Measurements from ENCODE around the gene TIMP3. TPM values are rescaled to one million over a fixed set of nuclear protein-coding genes. Genes with fewer than 3 reads are reported as not detected.

Gene TIMP3
- total and polyA plus RNA-seq, 2 donors (not counting 1 experiment from before 2014, with no cell fraction given), result 242 to 375 TPM

GRCh38 chr22:32849501-32849900 lies 48.0 kb downstream of the TIMP3 start:
- Histone ChIP-seq H3K27ac (ENCODE audit: insufficient read depth, low read length) (no peak overlapping the region), H3K4me2 (ENCODE audit: extremely low read depth, insufficient read depth, low read length) (no peak overlapping the region), H2AFZ (ENCODE audit: low read length) (no peak overlapping the region), H3K9ac (ENCODE audit: insufficient read depth, low read length) (no peak overlapping the region), H4K20me1 (ENCODE audit: control insufficient read depth, extremely low read depth, insufficient read depth, low read length) (no peaks in the 10 kb centered on the region), H3K79me2 (ENCODE audit: control insufficient read depth, insufficient read depth, low read length) (no peaks in the 10 kb centered on the region), H3K9me3 (ENCODE audit: control insufficient read depth, insufficient read depth, low read depth, low read length) (no peaks in the 10 kb centered on the region), H3K27me3 (ENCODE audit: control insufficient read depth, insufficient read depth, low read length) (no peaks in the 10 kb centered on the region), H3K36me3 (ENCODE audit: control insufficient read depth, insufficient read depth, low read length) (peaks cover 4% of the 10 kb centered on the region), H3K4me1 (ENCODE audit: control insufficient read depth, extremely low read depth, insufficient read depth, low read length) (no peaks in the 10 kb centered on the region), H3K4me3 (replicated peaks in 1 of 4; ENCODE audit: control extremely low read depth in 1 of 4, insufficient read depth in 1 of 4, low read depth in 3 of 4, low read length in 4 of 4) (no peak overlapping the region)
- no peak for DNase-seq (ENCODE audit: low read depth in 2 of 2)
- TF ChIP-seq EZH2 (IDR thresholded peaks at IDR 0.05; ENCODE audit: low read length, missing control alignments), result no peak
- no peak for TF ChIP-seq CTCF (conservative IDR thresholded peaks at IDR 0.05 in 1 of 2, IDR thresholded peaks at IDR 0.05 in 1 of 2; ENCODE audit: low read depth in 1 of 2, low read length in 2 of 2)

DNA sequence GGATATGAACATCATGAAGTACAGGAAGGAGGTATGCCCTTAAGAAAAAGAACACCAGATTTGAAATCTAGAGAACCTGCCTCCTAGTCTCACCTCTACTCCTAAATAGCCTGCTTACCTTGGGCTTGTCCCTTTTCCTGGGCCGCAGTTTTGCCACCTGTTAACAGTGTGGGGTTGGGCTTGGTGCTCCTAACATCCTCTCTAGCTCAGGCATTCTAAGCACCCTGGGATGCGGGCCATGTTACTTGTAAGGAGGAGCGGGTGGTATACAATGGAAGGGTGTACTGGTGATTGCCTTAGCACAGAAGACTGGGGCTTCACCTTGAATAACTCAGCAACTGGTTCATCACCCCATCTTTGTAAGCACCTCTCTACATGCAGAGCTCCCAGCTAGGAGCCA lies 48.7 kb downstream of the TIMP3 start:
- no peak for DNase-seq (ENCODE audit: low read depth in 2 of 2)
- TF ChIP-seq EZH2 (IDR thresholded peaks at IDR 0.05; ENCODE audit: low read length, missing control alignments), result no peak
- TF ChIP-seq CTCF (conservative IDR thresholded peaks at IDR 0.05 in 1 of 2, IDR thresholded peaks at IDR 0.05 in 1 of 2; ENCODE audit: low read depth in 1 of 2, low read length in 2 of 2), result no peak
- no peaks in the 10 kb centered on the region for H4K20me1 ChIP-seq (ENCODE audit: control insufficient read depth, extremely low read depth, insufficient read depth, low read length)
- H3K9me3 ChIP-seq (ENCODE audit: control insufficient read depth, insufficient read depth, low read depth, low read length), result no peaks in the 10 kb centered on the region
- H3K9ac ChIP-seq (ENCODE audit: insufficient read depth, low read length), result no peak overlapping the region
- no peaks in the 10 kb centered on the region for H3K79me2 ChIP-seq (ENCODE audit: control insufficient read depth, insufficient read depth, low read length)
- H3K27ac ChIP-seq (ENCODE audit: insufficient read depth, low read length), result no peak overlapping the region
- no peak overlapping the region for H3K4me2 ChIP-seq (ENCODE audit: extremely low read depth, insufficient read depth, low read length)
- peaks cover 7% of the 10 kb centered on the region for H3K36me3 ChIP-seq (ENCODE audit: control insufficient read depth, insufficient read depth, low read length)
- no peak overlapping the region for H3K4me3 ChIP-seq (replicated peaks in 1 of 4; ENCODE audit: control extremely low read depth in 1 of 4, insufficient read depth in 1 of 4, low read depth in 3 of 4, low read length in 4 of 4)
- no peak overlapping the region for H2AFZ ChIP-seq (ENCODE audit: low read length)
- no peaks in the 10 kb centered on the region for H3K4me1 ChIP-seq (ENCODE audit: control insufficient read depth, extremely low read depth, insufficient read depth, low read length)
- no peaks in the 10 kb centered on the region for H3K27me3 ChIP-seq (ENCODE audit: control insufficient read depth, insufficient read depth, low read length)

DNA sequence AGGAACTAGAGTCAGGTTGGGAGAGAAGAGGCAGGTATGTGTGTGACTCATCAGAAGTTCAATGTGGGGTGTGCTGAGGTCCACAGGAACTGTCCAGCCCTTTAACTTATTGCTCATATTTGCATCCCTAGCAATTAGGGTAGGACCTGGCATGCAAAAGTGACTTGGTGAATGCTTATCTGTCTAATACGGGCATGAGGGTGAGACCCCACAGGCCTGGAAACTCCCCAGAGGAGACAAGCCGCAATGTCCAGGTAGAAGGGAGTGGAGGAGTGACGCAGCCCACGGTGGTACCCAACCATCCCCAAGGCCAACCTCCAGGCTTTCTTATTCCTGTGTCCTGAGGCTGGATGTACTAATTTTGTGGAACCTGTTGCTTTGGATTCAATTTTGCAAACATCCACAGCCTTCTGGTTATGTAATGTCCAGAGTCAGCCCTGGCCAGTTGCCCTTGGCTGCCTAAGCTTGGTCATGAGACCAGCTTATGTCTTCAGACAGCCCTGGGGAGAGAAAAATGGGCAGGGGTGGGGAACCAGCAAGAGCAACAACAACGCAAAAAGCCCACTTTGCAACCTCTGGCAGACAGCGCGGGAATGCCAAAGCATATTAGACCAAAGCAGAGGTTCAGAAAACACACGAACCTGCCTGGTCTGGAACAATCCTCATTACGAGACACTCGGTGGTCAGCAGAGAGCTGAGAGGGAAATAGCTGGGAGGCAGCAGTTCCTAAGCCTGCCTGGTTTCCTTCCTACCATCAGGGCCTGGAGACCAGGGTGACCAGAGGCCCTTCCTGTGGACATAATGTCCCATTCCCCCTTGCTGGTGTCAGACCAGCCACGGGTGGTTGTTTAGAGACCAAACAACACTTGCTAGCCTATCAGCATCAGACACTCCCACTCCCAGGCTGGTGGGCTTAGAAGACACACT lies 49.3 kb downstream of the TIMP3 start:
- Histone ChIP-seq H3K4me3 (replicated peaks in 1 of 4; ENCODE audit: control extremely low read depth in 1 of 4, insufficient read depth in 1 of 4, low read depth in 3 of 4, low read length in 4 of 4) (no peak overlapping the region), H3K79me2 (ENCODE audit: control insufficient read depth, insufficient read depth, low read length) (no peaks in the 10 kb centered on the region), H3K9me3 (ENCODE audit: control insufficient read depth, insufficient read depth, low read depth, low read length) (no peaks in the 10 kb centered on the region), H3K4me1 (ENCODE audit: control insufficient read depth, extremely low read depth, insufficient read depth, low read length) (no peaks in the 10 kb centered on the region), H3K36me3 (ENCODE audit: control insufficient read depth, insufficient read depth, low read length) (peaks cover 7% of the 10 kb centered on the region), H3K4me2 (ENCODE audit: extremely low read depth, insufficient read depth, low read length) (no peak overlapping the region), H4K20me1 (ENCODE audit: control insufficient read depth, extremely low read depth, insufficient read depth, low read length) (no peaks in the 10 kb centered on the region), H3K9ac (ENCODE audit: insufficient read depth, low read length) (no peak overlapping the region), H2AFZ (ENCODE audit: low read length) (no peak overlapping the region), H3K27ac (ENCODE audit: insufficient read depth, low read length) (no peak overlapping the region), H3K27me3 (ENCODE audit: control insufficient read depth, insufficient read depth, low read length) (no peaks in the 10 kb centered on the region)
- DNase-seq (ENCODE audit: low read depth in 2 of 2), result peak in 1 of 2 donors; percentile 63
- TF ChIP-seq EZH2 (IDR thresholded peaks at IDR 0.05; ENCODE audit: low read length, missing control alignments) (no peak), CTCF (conservative IDR thresholded peaks at IDR 0.05 in 1 of 2, IDR thresholded peaks at IDR 0.05 in 1 of 2; ENCODE audit: low read depth in 1 of 2, low read length in 2 of 2) (no peak)
